Stimulated activated CD4-positive, alpha-beta T cell treated with anti-CD3 and anti-CD28 coated beads, Interleukin-15, amount 100 ng/mL, for 1 hour (primary cell): Measurements from ENCODE around the gene RSPH10B2.
"Not testable (repeated sequence)": the region's sequence is repeated elsewhere in the genome, so short reads cannot be mapped to it uniquely, and the experiment has no call there.

Source experiments
- DNase-seq, 2 donors: peaks; one replicate each; pipeline ENCODE4 v3.0.0-alpha.2; 2020; ENCODE audit warnings: low read depth in 1 of 2, low spot score in 1 of 2

Gene RSPH10B2

DNA sequence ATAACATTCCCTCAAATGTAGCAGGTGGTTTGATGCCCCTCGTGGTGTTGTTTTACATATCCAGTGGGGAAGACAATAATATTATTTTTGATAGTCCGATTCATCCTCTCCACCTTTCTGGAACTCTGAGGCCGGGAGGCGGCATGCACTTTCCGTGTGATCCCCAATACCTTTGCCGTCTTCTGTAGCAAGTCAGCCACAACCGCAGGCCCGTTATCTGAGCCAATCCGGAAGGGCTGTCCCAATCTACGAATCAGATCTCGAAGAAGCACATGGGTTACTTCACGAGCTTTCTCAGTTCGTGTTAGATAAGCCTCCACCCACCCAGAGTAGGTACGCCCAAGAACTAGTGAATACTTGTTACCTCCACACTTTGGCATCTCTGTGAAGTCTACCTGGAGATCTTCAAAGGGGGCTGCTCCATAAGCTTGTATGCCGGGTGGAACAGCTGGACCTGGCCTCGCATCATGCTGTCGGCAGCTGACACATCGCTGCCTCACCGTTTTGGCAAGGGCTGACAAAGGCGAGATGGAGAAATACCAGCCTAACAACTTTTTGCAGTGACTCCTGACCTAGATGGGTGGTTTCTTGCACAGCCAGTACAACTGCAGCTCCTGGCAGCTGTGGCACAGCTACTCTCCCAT is 88.5 kb downstream of the RSPH10B2 start:
- DNase-seq = not testable (repeated sequence)

DNA sequence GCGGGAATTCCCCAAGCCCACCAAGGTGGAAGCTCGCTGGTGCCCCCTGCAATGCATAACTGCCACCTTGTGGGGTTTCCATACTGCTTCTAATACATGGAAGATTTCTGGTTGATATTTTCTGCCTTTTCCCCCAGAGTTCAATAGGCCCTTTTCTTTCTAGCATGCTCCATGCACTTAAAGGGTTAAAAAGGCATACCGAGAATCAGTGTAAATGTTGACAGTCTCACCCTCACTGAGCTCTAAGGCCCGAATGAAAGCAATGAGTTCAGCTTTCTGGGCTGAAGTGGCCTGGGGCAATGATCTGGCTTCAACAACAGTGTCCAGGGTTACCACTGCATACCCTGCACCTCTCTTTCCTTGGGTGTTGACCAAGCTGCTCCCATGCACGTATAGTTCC is 89.2 kb downstream of the RSPH10B2 start:
- DNase-seq = not testable (repeated sequence)

DNA sequence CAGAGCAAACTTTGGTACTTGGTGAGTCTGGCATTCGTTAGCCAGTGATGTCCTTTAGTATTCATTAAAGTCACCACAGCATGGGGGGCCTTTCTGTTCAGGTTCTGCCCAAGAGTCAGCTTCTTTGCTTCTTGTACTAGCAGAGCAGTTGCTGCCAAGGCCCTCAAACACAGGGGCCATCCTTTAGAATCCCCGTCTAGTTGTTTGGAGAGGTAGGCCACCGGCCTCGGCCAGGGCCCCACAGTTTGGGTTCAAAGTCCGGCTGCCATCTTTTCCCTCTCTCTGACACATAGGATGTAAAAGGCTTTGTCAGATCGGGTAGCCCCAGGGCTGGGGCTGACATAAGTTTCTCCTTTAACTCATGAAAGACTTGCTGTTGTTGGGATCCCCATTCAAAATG is 89.8 kb downstream of the RSPH10B2 start:
- DNase-seq = not testable (repeated sequence)

DNA sequence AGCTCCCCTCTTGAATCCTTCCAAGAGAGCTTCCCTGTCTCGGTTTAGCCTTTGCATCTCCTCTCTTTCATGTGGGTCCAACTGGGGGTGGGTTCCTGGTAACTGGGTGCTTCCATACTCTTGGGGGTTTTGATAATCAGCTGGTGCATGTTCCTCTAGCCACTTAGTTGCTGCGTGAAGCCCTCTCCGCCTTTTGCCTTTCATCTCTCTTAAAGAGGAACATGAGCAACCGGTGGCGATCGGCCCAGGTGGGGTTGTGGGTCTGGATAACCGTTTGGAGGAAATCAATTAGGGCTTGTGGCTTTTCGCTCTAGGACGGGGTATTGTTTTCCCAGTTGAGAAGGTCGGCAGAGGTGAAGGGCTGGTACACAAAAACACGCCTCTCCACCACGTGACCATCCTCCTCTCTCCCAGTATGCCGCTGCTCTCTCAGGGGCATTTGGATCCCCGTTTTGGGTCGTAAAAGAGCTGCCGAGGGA is 92.1 kb downstream of the RSPH10B2 start:
- not testable (repeated sequence) for DNase-seq

DNA sequence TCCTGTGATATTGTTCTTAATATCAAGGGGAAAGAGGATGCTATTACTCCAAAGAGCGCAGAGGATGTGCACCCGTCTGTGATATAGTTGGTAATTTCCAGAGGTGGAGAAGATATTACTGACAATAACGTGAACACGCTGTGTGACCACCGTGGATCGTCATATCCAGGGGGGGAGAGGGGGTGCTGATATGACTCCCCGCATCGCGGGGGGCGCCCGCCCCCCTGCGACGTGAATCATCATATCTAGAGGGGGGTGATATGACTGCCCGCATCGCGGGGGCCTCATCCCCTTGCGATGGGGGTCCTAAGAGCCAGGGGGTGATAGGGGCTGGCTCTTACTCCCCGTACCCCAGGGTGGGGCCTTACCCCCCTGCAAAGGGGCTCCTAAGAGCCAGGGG is 93.8 kb downstream of the RSPH10B2 start:
- not testable (repeated sequence) for DNase-seq
